ENCODE measurements around the gene FAM177A1.

DNA sequence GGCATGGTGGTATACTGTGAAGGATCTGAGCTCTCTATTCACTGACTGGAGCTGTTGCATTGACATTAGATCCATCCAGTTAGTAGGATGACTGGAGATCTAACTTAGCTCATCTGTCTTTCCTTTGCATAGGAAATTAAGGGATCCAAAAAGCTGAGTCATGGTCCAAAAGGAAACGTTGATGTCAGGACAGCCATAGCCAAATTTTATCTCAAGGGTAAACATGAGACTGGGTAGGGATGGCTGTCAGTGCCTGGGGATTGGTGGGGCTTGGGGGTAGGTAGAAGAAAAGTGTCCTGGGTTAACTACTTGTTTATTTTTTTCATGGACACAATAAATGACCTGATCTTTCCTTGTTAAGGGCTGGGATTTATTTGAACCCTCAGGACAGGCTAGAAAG, 4.6 kb downstream of the FAM177A1 start:
- TF ChIP-seq POLR2A (IDR thresholded peaks at IDR 0.05) = peak in 1 of 2 donors; percentile 40
- TF ChIP-seq, protein P1, sequence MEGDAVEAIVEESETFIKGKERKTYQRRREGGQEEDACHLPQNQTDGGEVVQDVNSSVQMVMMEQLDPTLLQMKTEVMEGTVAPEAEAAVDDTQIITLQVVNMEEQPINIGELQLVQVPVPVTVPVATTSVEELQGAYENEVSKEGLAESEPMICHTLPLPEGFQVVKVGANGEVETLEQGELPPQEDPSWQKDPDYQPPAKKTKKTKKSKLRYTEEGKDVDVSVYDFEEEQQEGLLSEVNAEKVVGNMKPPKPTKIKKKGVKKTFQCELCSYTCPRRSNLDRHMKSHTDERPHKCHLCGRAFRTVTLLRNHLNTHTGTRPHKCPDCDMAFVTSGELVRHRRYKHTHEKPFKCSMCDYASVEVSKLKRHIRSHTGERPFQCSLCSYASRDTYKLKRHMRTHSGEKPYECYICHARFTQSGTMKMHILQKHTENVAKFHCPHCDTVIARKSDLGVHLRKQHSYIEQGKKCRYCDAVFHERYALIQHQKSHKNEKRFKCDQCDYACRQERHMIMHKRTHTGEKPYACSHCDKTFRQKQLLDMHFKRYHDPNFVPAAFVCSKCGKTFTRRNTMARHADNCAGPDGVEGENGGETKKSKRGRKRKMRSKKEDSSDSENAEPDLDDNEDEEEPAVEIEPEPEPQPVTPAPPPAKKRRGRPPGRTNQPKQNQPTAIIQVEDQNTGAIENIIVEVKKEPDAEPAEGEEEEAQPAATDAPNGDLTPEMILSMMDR (IDR thresholded peaks at IDR 0.05) = no peak
